NCI-H1930 (cell line): ENCODE measurements around the gene TRIM17.
A peak's percentile ranks its signal among the peaks of the same experiment; 100 is the strongest.

Experiments used
- DNase-seq, 2 experiments: peaks; one replicate each; lab custom pipeline; 2025; lab: John Stamatoyannopoulos, UW

TRIM17 gene

GRCh38 chr1:228416217-228416933, at the start of gene TRIM17:
Gene TRIM17, minus strand, starts transcription at chr1:228416861. Its CDS starts 1,789 bp downstream, at chr1:228415072.
- peak; percentile 34 to 50 for DNase-seq

GRCh38 chr1:228465571-228466146, 49.0 kb upstream of the TRIM17 start:
- DNase-seq: no peak

GRCh38 chr1:228465141-228465540, 48.5 kb upstream of the TRIM17 start:
- DNase-seq: no peak

GRCh38 chr1:228464487-228464983, 47.9 kb upstream of the TRIM17 start:
- DNase-seq: peak; percentile 78 to 86

- peak; percentile 16 to 38 for DNase-seq
These were observed 47.1 kb upstream of the TRIM17 start for GRCh38 chr1:228463559-228464455.

GRCh38 chr1:228463009-228463558, 46.4 kb upstream of the TRIM17 start:
- no peak for DNase-seq

- no peak for DNase-seq
These were observed 45.9 kb upstream of the TRIM17 start for GRCh38 chr1:228462560-228462959.

- DNase-seq: no peak
These were observed 44.2 kb upstream of the TRIM17 start for GRCh38 chr1:228460821-228461220.

- peak; percentile 86 to 90 for DNase-seq
These were observed 42.7 kb upstream of the TRIM17 start for GRCh38 chr1:228459091-228459993.

GRCh38 chr1:228457396-228458176, 40.9 kb upstream of the TRIM17 start:
- peak; percentile 89 to 94 for DNase-seq

- no peak for DNase-seq
These were observed 40.3 kb upstream of the TRIM17 start for GRCh38 chr1:228457017-228457395.

- no peak for DNase-seq
These were observed 39.8 kb upstream of the TRIM17 start for GRCh38 chr1:228456252-228457016.

GRCh38 chr1:228455715-228456114, 39.1 kb upstream of the TRIM17 start:
- no peak for DNase-seq

- no peak for DNase-seq
These were observed 37.6 kb upstream of the TRIM17 start for GRCh38 chr1:228454238-228454637.

- DNase-seq: no peak
These were observed 37.0 kb upstream of the TRIM17 start for GRCh38 chr1:228453614-228454013.

- no peak for DNase-seq
These were observed 36.4 kb upstream of the TRIM17 start for GRCh38 chr1:228453022-228453560.

GRCh38 chr1:228452194-228453021, 35.7 kb upstream of the TRIM17 start:
- no peak for DNase-seq

- DNase-seq: no peak
These were observed 33.5 kb upstream of the TRIM17 start for GRCh38 chr1:228450200-228450599.
